K562 (cell line): Measurements from ENCODE around the gene NFAM1. TPM values are rescaled to one million over a fixed set of nuclear protein-coding genes. Genes with fewer than 3 reads are reported as not detected.

Source experiments
- ATAC-seq: fragments of 200-7000 bp; cut with Tn5 transposase; 3 replicates; pipeline ENCODE4 v1.9.1; 2020; ENCODE audit warnings: moderate library complexity
- BruUV-seq: library from RNA; stranded (reverse); fragments of 400-500 nt; replicated peaks from 2 replicates; lab custom pipeline; 2021; lab: Mats Ljungman, UMichigan
- CTCF ChIA-PET: fragments of 300-600 bp; formaldehyde crosslinking; extraction: SDS; loops from one replicate; lab custom pipeline; 2021; ENCODE audit warnings: low intra/inter-chr PET ratio; lab: Yijun Ruan, JAX
- POLR2A ChIA-PET: fragments of 300-600, 350-650 bp; sonication (Branson Sonifier 250); formaldehyde crosslinking; extraction: SDS; loops from one replicate; lab custom pipeline; 2021; ENCODE audit warnings: antibody characterized with exemption, inconsistent platforms; lab: Yijun Ruan, JAX
- DNase-seq, 4 experiments: peaks; one replicate each; pipeline versions ENCODE4 v3.0.0 to v3.0.0-alpha.2; 2011 to 2018; ENCODE audit warnings: low spot score in 3 of 4, mixed read lengths in 3 of 4; ENCODE audit errors: extremely low read depth in 1 of 4
- FAIRE-seq: peaks from 2 replicates; lab custom pipeline; 2011; peaks lifted over from hg19 to GRCh38; lab: Jason Lieb, UNC
- H2AFZ ChIP-seq: 2 replicates; pipeline ENCODE4 v1.6.0; 2011; ENCODE audit warnings: low read depth, low read length, control low read depth, inconsistent platforms
- H3K27ac ChIP-seq: fragments of 200-600 bp; 3 replicates; pipeline ENCODE4 v1.8.0; 2011; ENCODE audit warnings: low read depth, mild to moderate bottlenecking, control low read depth, inconsistent platforms, low read length, moderate library complexity, mixed read lengths; ENCODE audit errors: extremely low read depth
- H3K27me3 ChIP-seq, 2 experiments: fragments of 300-600 bp in 1 of 2; 2 replicates in 1 of 2; 3 replicates in 1 of 2; pipeline versions ENCODE4 v1.6.0 to v1.8.0; 2011; ENCODE audit warnings: inconsistent platforms in 2 of 2, low read length in 2 of 2, mild to moderate bottlenecking in 1 of 2, mixed read lengths in 1 of 2, moderate library complexity in 1 of 2; ENCODE audit not compliant: control insufficient read depth in 2 of 2, insufficient read depth in 2 of 2
- H3K36me3 ChIP-seq: fragments of 300-600 bp; 3 replicates; pipeline ENCODE4 v1.8.0; 2011; ENCODE audit warnings: mild to moderate bottlenecking, low read length, inconsistent platforms; ENCODE audit not compliant: control insufficient read depth, insufficient read depth
- H3K4me1 ChIP-seq, 2 experiments: fragments of 200-600 bp in 1 of 2; replicated peaks in 1 of 2; 2 replicates in 1 of 2; 3 replicates in 1 of 2; pipeline versions ENCODE4 v1.5.1 to v1.8.0; 2011; ENCODE audit warnings: inconsistent platforms in 2 of 2, low read length in 2 of 2, mild to moderate bottlenecking in 1 of 2, mixed read lengths in 1 of 2, moderate library complexity in 1 of 2; ENCODE audit not compliant: control insufficient read depth in 2 of 2, insufficient read depth in 2 of 2
- H3K4me2 ChIP-seq: 2 replicates; pipeline ENCODE4 v1.6.1; 2011; ENCODE audit warnings: low read length, control low read depth, inconsistent platforms, mixed read lengths; ENCODE audit not compliant: insufficient read depth
- H3K4me3 ChIP-seq: fragments of 200-600 bp; sonication (generic), shearing (Covaris generic); 2 replicates; pipeline ENCODE4 v1.5.1; 2016; ENCODE audit warnings: control low read depth, inconsistent platforms
- H3K79me2 ChIP-seq: fragments of 200-600 bp; 3 replicates; pipeline ENCODE4 v1.8.0; 2011; ENCODE audit warnings: low read length, inconsistent platforms; ENCODE audit not compliant: control insufficient read depth, insufficient read depth
- H3K9ac ChIP-seq, 2 experiments: 2 replicates each; pipeline versions ENCODE4 v1.6.0 to v1.6.1; 2011; ENCODE audit warnings: low read depth in 2 of 2, low read length in 2 of 2, control low read depth in 1 of 2, inconsistent platforms in 1 of 2, mild to moderate bottlenecking in 1 of 2, mixed read lengths in 1 of 2; ENCODE audit not compliant: insufficient read depth in 1 of 2
- H3K9me1 ChIP-seq: one replicate; pipeline ENCODE4 v1.6.0; 2011; ENCODE audit warnings: inconsistent platforms, mild to moderate bottlenecking, low read length, moderate library complexity; ENCODE audit not compliant: control insufficient read depth, insufficient read depth
- H3K9me3 ChIP-seq: replicated peaks from 2 replicates; pipeline ENCODE4 v1.5.1; 2011; ENCODE audit warnings: low read depth, low read length, inconsistent platforms; ENCODE audit not compliant: control insufficient read depth, insufficient read depth
- H4K20me1 ChIP-seq: replicated peaks from 2 replicates; pipeline ENCODE4 v1.6.1; 2011; ENCODE audit warnings: low read length, inconsistent platforms, mixed read lengths; ENCODE audit not compliant: control insufficient read depth, insufficient read depth
- C11orf30 ChIP-seq: fragments of 450-650 bp; IDR thresholded peaks from 2 replicates; pipeline ENCODE4 v1.6.1; 2016; ENCODE audit warnings: low read depth, mild to moderate bottlenecking
- CHAMP1 ChIP-seq: fragments of 450-650 bp; IDR thresholded peaks from 2 replicates; pipeline ENCODE4 v1.6.1; 2016; ENCODE audit warnings: mild to moderate bottlenecking
- CHCHD3 ChIP-seq: fragments of 250-450 bp; sonication (Bioruptor Pico); IDR thresholded peaks from 2 replicates; pipeline ENCODE4 v2.1.2; 2022; ENCODE audit warnings: mild to moderate bottlenecking
- CUX1 ChIP-seq: fragments of 200-800 bp; sonication (Bioruptor generic); IDR thresholded peaks from 2 replicates; pipeline ENCODE4 v1.6.1; 2016; ENCODE audit warnings: missing genetic modification characterization, missing compliant biosample characterization
- NFIC ChIP-seq: fragments of 450-650 bp; IDR thresholded peaks from 2 replicates; pipeline ENCODE4 v1.6.1; 2017; ENCODE audit warnings: mild to moderate bottlenecking, inconsistent platforms
- TCFL5 ChIP-seq: fragments of 250-450 bp; sonication (Bioruptor Pico); conservative IDR thresholded peaks from 2 replicates; pipeline ENCODE4 v1.6.1; 2021; ENCODE audit warnings: mild to moderate bottlenecking, moderate library complexity, matching md5 sums
- WGBS: fragments of 100-300 bp; shearing (Covaris generic); methylation state at CpG from one replicate; pipeline ENCODE4 v1.1.6; 2016; ENCODE audit warnings: low coverage, mixed read lengths; ENCODE audit not compliant: insufficient coverage; ENCODE audit errors: missing lambda C conversion rate; 5-methylcytosine and 5-hydroxymethylcytosine counted together
- in situ Hi-C: fragments of 300-500 bp; cut with MboI; formaldehyde crosslinking; loops from 4 replicates; pipeline ENCODE4 v1.15.0; 2018; ENCODE audit warnings: inconsistent platforms, mixed read lengths
- intact Hi-C: fragments of 100-400 bp; cut with micrococcal nuclease; formaldehyde crosslinking; loops from 2 replicates; pipeline ENCODE4 v1.14.2; 2022
- polyA plus RNA-seq, 8 experiments: library from polyadenylated mRNA; depleted of rRNA in 4 of 8; stranded (reverse) in 5 of 8; unstranded in 3 of 8; fragments of >200 nt; fragmentation: Nextera tagmentation in 2 of 8; fragmentation: Illumina TruSeq in 1 of 8; extraction: Ambion mirVana in 2 of 8; extraction: Trizol in 1 of 8; gene quantifications; 2 replicates each; pipeline versions ENCODE4 v1.2.1 to v1.2.3, GENCODE V29; 2011 to 2014; ENCODE audit warnings: inconsistent platforms in 1 of 8, missing spikeins in 1 of 8
- total RNA-seq, 7 experiments: library from RNA; depleted of rRNA in 6 of 7; stranded (reverse); fragments of >200 nt in 6 of 7; fragmentation: Illumina TruSeq in 2 of 7; extraction: Trizol in 2 of 7; gene quantifications; 2 replicates each; pipeline versions ENCODE4 v1.2.1 to v1.2.3, GENCODE V29; 2011 to 2021; ENCODE audit warnings: low replicate concordance in 1 of 7
- TF ChIP-seq, protein P1 (sequence below): fragments of 250-450 bp; sonication (Bioruptor Pico); IDR thresholded peaks from 2 replicates; pipeline ENCODE4 v1.5.0; 2021; ENCODE audit warnings: mild to moderate bottlenecking, moderate library complexity

Gene NFAM1
- total and polyA plus RNA-seq, 9 of the 15 experiments (the other 6 are each of a cell fraction or from before 2014, with no cell fraction given), result 0.01 to 0.18 (median 0.03) TPM; not detected in 5

GRCh38 chr22:42433754-42434682, 1.8 kb upstream of the NFAM1 start:
- Histone ChIP-seq H3K4me2 (no peak overlapping the region), H4K20me1 (no peaks in the 10 kb centered on the region), H3K9ac (peak overlapping the region in 1 of 2 experiments; percentile 9; a peak in 1 of 4 replicates), H3K27ac (no peak overlapping the region), H3K27me3 (peaks cover 0 to 25% of the 10 kb centered on the region in 2 experiments; a peak in 2 of 5 replicates), H3K9me3 (no peaks in the 10 kb centered on the region), H3K9me1 (no peaks in the 10 kb centered on the region), H3K79me2 (no peaks in the 10 kb centered on the region), H3K4me1 (peaks cover 3 to 31% of the 10 kb centered on the region in 2 experiments; a peak in 3 of 5 replicates)
- WGBS, result 20% methylated on average over 21 of the region's 27 CpGs
- intact Hi-C loops (loop anchor here (10.0 kb wide), 1 partner anchor 59 kb away; no protein-coding TSS in a partner anchor), in situ Hi-C loops (loop anchor here (25.0 kb wide), 1 partner anchor 472 kb away; the partner anchor contains the start of genes SEPTIN3 and SMIM45)
- ATAC-seq, result no peak
- ChIA-PET CTCF (interaction anchor here (0.6 kb wide), 1 partner anchor 118 kb away, joined by 7 read pairs; no protein-coding TSS in a partner anchor), POLR2A (interaction anchor here (0.6 to 1.1 kb wide), 3 partner anchors 12 to 532 kb away, joined by 3 read pairs; partner anchors contain the start of gene NDUFA6)
- DNase-seq, result no peak
- no peak for FAIRE-seq
- BruUV-seq, result no TSS peak
- TF ChIP-seq NFIC, result peak; percentile 25; the same call in 1 of the 2 replicates
- TF ChIP-seq CUX1 (CRISPR knock-in tag), result no peak
- no peak for TF ChIP-seq C11orf30
- TF ChIP-seq TCFL5 (CRISPR knock-in tag), result no peak
- no peak for TF ChIP-seq CHAMP1
- TF ChIP-seq CHCHD3 (CRISPR knock-in tag), result no peak
- TF ChIP-seq, protein P1, sequence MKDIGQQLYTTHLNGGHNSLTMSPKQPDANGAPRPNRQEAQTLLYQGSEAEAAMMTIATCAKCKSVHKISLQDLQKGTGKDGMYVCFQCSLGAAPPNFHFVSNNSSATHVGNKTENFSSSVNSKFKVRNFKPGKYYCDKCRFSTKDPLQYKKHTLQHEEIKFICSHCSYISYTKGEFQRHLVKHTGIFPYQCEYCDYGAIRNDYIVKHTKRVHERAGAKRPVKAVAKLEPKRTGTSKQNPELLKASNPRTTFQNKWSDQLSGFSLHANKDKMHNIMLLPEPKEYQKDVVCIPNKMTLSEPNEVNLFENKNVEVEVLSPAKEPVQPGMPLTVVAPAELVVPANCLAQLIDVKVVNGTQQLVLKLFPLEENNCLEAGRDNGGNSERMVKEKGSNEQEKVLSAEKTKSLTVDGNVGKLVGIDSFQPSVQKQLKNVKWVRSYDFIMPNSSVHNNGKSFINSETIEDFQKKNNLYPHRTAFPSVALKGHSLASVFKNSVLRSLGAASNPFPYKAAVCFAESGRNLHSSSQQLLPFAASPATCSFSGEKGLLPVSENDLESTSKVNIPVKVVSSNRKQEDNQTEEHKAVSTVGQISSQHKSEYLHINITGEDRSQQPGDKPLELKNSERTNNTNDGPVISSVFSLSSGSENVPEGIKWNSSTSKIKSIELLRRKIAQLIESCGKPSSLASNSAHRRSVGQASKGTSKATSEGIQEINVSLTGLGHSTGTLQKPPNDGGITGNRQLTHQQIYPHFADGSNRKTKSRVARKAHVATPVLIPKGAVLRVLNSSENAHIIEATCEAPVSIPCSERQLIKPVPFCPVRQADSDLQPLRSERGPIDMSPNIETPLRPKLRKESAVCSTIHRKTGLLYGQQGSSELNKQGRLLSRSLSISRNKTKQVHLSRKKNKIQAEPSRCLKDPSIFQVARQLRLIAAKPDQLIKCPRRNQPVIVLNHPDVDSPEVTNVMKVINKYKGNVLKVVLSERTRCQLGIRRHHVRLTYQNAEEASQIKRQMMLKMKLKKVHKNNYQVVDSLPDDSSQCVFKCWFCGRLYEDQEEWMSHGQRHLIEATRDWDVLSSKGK (CRISPR knock-in tag), result no peak
- TF ChIP-seq, all 486 proteins: peak for 1
- no peaks in the 10 kb centered on the region for H3K36me3 ChIP-seq
- H2AFZ ChIP-seq, result no peak overlapping the region
- H3K4me3 ChIP-seq, result no peak overlapping the region
